Loucy (cell line): ENCODE data around the gene OVOL1.
A peak's percentile ranks its signal among the peaks of the same experiment; 100 is the strongest.
"Not testable (repeated sequence)": the region's sequence is repeated elsewhere in the genome, so short reads cannot be mapped to it uniquely, and the experiment has no call there.

Source experiments
- H2AFZ ChIP-seq: fragments of 200-600 bp; sonication (generic); 2 replicates; pipeline ENCODE4 v1.6.0; 2016; ENCODE audit warnings: antibody characterized with exemption, mild to moderate bottlenecking, low read length, moderate library complexity
- H3F3A ChIP-seq: fragments of 200-600 bp; 2 replicates; pipeline ENCODE4 v1.6.0; 2016; ENCODE audit warnings: antibody characterized with exemption, low read depth, mild to moderate bottlenecking
- H3K27me3 ChIP-seq: fragments of 200-600 bp; sonication (generic); 2 replicates; pipeline ENCODE4 v1.6.1; 2014; ENCODE audit warnings: low read length, mild to moderate bottlenecking; ENCODE audit not compliant: insufficient read depth, poor library complexity, severe bottlenecking
- H3K36me3 ChIP-seq: fragments of 200-600 bp; sonication (generic); 2 replicates; pipeline ENCODE4 v1.6.1; 2016; ENCODE audit warnings: low read length; ENCODE audit not compliant: insufficient read depth
- H3K4me1 ChIP-seq: fragments of 200-600 bp; sonication (generic); 2 replicates; pipeline ENCODE4 v1.5.1; 2014; ENCODE audit warnings: low read length, mild to moderate bottlenecking; ENCODE audit not compliant: insufficient read depth, poor library complexity, severe bottlenecking
- H3K4me2 ChIP-seq: fragments of 200-600 bp; sonication (generic); 2 replicates; pipeline ENCODE4 v1.6.0; 2014; ENCODE audit warnings: antibody characterized with exemption, low read length, low read depth, mild to moderate bottlenecking; ENCODE audit not compliant: poor library complexity, severe bottlenecking
- H3K4me3 ChIP-seq: fragments of 200-600 bp; sonication (generic); 2 replicates; pipeline ENCODE4 v1.5.1; 2014; ENCODE audit warnings: low read length, mild to moderate bottlenecking, mixed read lengths; ENCODE audit not compliant: poor library complexity, severe bottlenecking
- H3K79me2 ChIP-seq: fragments of 200-600 bp; sonication (generic); 2 replicates; pipeline ENCODE4 v1.6.1; 2014; ENCODE audit warnings: low read length; ENCODE audit not compliant: insufficient read depth
- H3K9ac ChIP-seq: fragments of 200-600 bp; sonication (generic); 2 replicates; pipeline ENCODE4 v1.6.0; 2014; ENCODE audit warnings: mild to moderate bottlenecking, low read depth, low read length, moderate library complexity; ENCODE audit not compliant: poor library complexity, severe bottlenecking
- H3K9me2 ChIP-seq: fragments of 200-600 bp; sonication (generic); replicated peaks from 2 replicates; pipeline ENCODE4 v1.6.1; 2016; ENCODE audit warnings: low read depth, low read length, mixed read lengths
- H3K9me3 ChIP-seq: fragments of 200-600 bp; sonication (generic); 2 replicates; pipeline ENCODE4 v1.6.1; 2014; ENCODE audit warnings: mild to moderate bottlenecking, antibody characterized with exemption, low read length, low read depth; ENCODE audit not compliant: insufficient read depth
- H4K20me1 ChIP-seq: fragments of 200-600 bp; sonication (generic); 2 replicates; pipeline ENCODE4 v1.6.0; 2014; ENCODE audit warnings: antibody characterized with exemption, low read length, mild to moderate bottlenecking; ENCODE audit not compliant: insufficient read depth, poor library complexity, severe bottlenecking
- EZH2phosphoT487 ChIP-seq: fragments of 200-600 bp; IDR thresholded peaks from 2 replicates; pipeline ENCODE4 v1.6.1; 2018; ENCODE audit warnings: antibody characterized with exemption, mild to moderate bottlenecking, moderate library complexity, borderline replicate concordance
- TF ChIP-seq, protein P1 (sequence below): fragments of 200-600 bp; sonication (generic); conservative IDR thresholded peaks from 2 replicates; pipeline ENCODE4 v1.5.1; 2014; ENCODE audit warnings: mild to moderate bottlenecking, antibody characterized with exemption, low read length

The OVOL1 gene

DNA sequence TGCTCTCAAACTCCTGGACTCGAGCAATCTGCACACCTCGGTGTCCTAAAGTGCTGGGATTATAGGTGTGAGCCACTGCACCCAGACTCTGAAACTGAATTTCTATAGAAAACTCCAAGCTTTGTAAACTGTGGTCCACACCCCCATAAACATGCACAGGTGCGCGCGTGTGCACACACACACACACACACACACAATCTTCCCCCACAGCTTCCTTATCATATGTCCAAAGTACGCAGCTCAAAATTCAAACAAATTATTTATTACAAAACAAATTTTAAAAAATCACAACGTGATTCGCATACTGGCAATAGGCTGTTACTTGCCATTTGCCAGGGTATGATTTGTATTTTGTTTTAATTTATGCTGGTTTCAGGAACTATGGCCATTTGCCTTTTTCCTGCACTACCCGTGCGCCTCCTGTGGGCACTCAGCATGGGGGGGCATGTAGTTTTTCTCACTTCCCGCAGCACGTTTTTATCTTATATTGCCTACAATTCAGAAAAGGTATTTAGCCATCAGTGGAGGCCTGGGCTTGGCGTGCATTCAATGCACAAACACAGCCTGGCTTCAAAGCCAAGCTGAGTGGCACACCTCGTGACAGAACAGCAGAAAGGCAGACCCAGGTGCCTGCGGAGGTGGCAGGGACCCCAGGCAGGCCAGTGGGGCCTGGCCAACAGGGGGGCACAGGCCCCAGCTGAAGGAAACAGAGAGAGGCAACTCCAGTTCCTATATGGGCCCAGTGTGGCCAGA is 36.1 kb downstream of the OVOL1 start:
- TF ChIP-seq, protein P1, sequence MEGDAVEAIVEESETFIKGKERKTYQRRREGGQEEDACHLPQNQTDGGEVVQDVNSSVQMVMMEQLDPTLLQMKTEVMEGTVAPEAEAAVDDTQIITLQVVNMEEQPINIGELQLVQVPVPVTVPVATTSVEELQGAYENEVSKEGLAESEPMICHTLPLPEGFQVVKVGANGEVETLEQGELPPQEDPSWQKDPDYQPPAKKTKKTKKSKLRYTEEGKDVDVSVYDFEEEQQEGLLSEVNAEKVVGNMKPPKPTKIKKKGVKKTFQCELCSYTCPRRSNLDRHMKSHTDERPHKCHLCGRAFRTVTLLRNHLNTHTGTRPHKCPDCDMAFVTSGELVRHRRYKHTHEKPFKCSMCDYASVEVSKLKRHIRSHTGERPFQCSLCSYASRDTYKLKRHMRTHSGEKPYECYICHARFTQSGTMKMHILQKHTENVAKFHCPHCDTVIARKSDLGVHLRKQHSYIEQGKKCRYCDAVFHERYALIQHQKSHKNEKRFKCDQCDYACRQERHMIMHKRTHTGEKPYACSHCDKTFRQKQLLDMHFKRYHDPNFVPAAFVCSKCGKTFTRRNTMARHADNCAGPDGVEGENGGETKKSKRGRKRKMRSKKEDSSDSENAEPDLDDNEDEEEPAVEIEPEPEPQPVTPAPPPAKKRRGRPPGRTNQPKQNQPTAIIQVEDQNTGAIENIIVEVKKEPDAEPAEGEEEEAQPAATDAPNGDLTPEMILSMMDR: no peak
- no peak for TF ChIP-seq EZH2phosphoT487

DNA sequence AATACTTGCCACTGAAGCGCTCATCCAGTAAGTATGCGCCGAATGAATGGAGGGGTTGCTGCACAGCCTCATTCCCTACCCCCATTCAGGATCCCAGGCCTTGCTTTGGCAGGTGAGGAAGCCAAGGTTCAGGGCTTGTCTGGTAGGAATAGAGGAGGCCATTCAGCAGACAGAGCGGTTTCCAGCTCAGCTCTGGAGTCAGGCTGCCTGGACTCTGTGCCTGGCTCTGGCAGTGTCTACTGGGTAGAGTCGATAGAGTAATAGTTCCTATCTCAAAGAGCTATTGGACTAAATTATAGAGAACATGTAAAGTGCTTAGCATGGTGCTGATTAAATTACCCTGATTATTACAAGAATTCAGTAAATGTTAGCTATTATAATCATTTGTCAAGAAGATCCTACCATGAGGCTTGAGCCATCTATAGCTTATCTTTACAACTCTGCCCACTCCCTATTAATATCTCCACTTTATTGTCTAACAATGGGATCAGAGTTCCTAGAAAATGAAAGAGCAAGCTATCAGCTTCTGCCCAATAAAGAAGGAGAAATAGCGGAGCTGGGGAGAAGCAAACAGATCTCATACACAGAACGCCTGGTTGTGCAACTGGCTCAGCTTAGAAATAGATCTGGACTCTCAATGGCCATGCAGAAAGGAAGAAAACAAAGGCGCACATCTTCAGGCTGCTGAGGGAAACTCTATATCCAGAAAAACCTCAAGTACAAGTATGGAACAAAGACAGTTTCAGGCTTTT is 40.3 kb downstream of the OVOL1 start:
- no peaks in the 10 kb centered on the region for H3K79me2 ChIP-seq
- no peaks in the 10 kb centered on the region for H3K9me3 ChIP-seq
- H3K4me1 ChIP-seq: peaks cover 14% of the 10 kb centered on the region
- H4K20me1 ChIP-seq: no peaks in the 10 kb centered on the region
- H3K4me3 ChIP-seq: no peak overlapping the region
- no peaks in the 10 kb centered on the region for H3K9me2 ChIP-seq
- H3F3A ChIP-seq: 0 out of 2 replicates have a peak, but pooled peaks cover 2% of the 10 kb centered on the region
- no peaks in the 10 kb centered on the region for H3K36me3 ChIP-seq
- no peak overlapping the region for H3K4me2 ChIP-seq
- H3K27me3 ChIP-seq: no peaks in the 10 kb centered on the region
- no peak overlapping the region for H2AFZ ChIP-seq
- TF ChIP-seq, protein P1: no peak
- no peak for TF ChIP-seq EZH2phosphoT487
- no peak overlapping the region for H3K9ac ChIP-seq

More for the DNA sequence above, 36.1 kb downstream of the OVOL1 start:
- Histone ChIP-seq H3K27me3 (no peaks in the 10 kb centered on the region), H2AFZ (no peak overlapping the region), H3K9me2 (no peaks in the 10 kb centered on the region), H4K20me1 (no peaks in the 10 kb centered on the region), H3K4me1 (no peaks in the 10 kb centered on the region), H3K36me3 (no peaks in the 10 kb centered on the region), H3K4me2 (no peak overlapping the region), H3F3A (no peaks in the 10 kb centered on the region), H3K4me3 (no peak overlapping the region), H3K79me2 (no peaks in the 10 kb centered on the region), H3K9me3 (no peaks in the 10 kb centered on the region), H3K9ac (no peak overlapping the region)

GRCh38 chr11:65829459-65829858 is 42.6 kb downstream of the OVOL1 start:
- H3F3A ChIP-seq: 0 out of 2 replicates have a peak, but pooled peaks cover 2% of the 10 kb centered on the region
- no peak overlapping the region for H3K4me3 ChIP-seq
- H3K4me1 ChIP-seq: peaks cover 30% of the 10 kb centered on the region
- TF ChIP-seq, protein P1: no peak
- no peak for TF ChIP-seq EZH2phosphoT487
- H3K27me3 ChIP-seq: no peaks in the 10 kb centered on the region
- H3K9me2 ChIP-seq: no peaks in the 10 kb centered on the region
- H3K4me2 ChIP-seq: no peak overlapping the region
- H3K79me2 ChIP-seq: peaks cover 11% of the 10 kb centered on the region; the same call in 1 of the 2 replicates
- H3K9ac ChIP-seq: no peak overlapping the region
- H3K36me3 ChIP-seq: no peaks in the 10 kb centered on the region
- H3K9me3 ChIP-seq: no peaks in the 10 kb centered on the region
- no peak overlapping the region for H2AFZ ChIP-seq
- H4K20me1 ChIP-seq: no peaks in the 10 kb centered on the region

GRCh38 chr11:65832231-65832630 is 45.4 kb downstream of the OVOL1 start:
- not testable (repeated sequence) for H3F3A ChIP-seq, H3K36me3 ChIP-seq, H4K20me1 ChIP-seq, H3K9me3 ChIP-seq, H3K9me2 ChIP-seq, H3K9ac ChIP-seq, H3K27me3 ChIP-seq, H2AFZ ChIP-seq
- peaks cover 14% of the 10 kb centered on the region; the same call in 1 of the 2 replicates for H3K79me2 ChIP-seq
- H3K4me1 ChIP-seq: peaks cover 35% of the 10 kb centered on the region
- peak overlapping the region; percentile 98 for H3K4me2 ChIP-seq
- H3K4me3 ChIP-seq: peak overlapping the region; percentile 80
